DND-41 (cell line): ENCODE results near the gene ADH1C.

ENCODE experiments used
- CTCF ChIP-seq: IDR thresholded peaks from 2 replicates; pipeline ENCODE4 v1.5.1; 2012; ENCODE audit warnings: borderline replicate concordance, low read length, moderate library complexity, mild to moderate bottlenecking; ENCODE audit not compliant: poor library complexity, severe bottlenecking; ENCODE audit errors: extremely low read depth
- EZH2 ChIP-seq: IDR thresholded peaks from 3 replicates; pipeline ENCODE4 v1.6.1; 2012; ENCODE audit warnings: borderline replicate concordance, low read depth, mild to moderate bottlenecking, moderate library complexity, low read length, inconsistent platforms; ENCODE audit not compliant: severe bottlenecking

GRCh38 chr4:99324361-99324760 lies 28.2 kb downstream of the ADH1C start:
- TF ChIP-seq EZH2 (no peak), CTCF (no peak)
